ENCODE results near the gene PIP4P1.
A peak's percentile ranks its signal among the peaks of the same experiment; 100 is the strongest.

- peak; percentile 53 to 64 (median 54) for TF ChIP-seq CTCF (IDR thresholded peaks at IDR 0.05)
- TF ChIP-seq POLR2A (IDR thresholded peaks at IDR 0.05) = no peak
These were observed 45.4 kb downstream of the PIP4P1 start for GRCh38 chr14:20415782-20416206.
